HCT116 (cell line): ENCODE data around the gene POU2AF1. TPM values are rescaled to one million over a fixed set of nuclear protein-coding genes. Genes with fewer than 3 reads are reported as not detected.

Experiments used
- ATAC-seq: fragments of 200-7000 bp; cut with Tn5 transposase; 2 replicates; pipeline ENCODE4 v1.9.1; 2020; ENCODE audit warnings: mild to moderate bottlenecking, moderate library complexity
- BruUV-seq: library from RNA; stranded (reverse); fragments of 400-500 nt; replicated peaks from 2 replicates; lab custom pipeline; 2021; lab: Mats Ljungman, UMichigan
- CTCF ChIA-PET: fragments of 300-600 bp; sonication (Branson Sonifier 250); formaldehyde crosslinking; loops from one replicate; lab custom pipeline; 2021; ENCODE audit warnings: antibody characterized with exemption; lab: Charles Lee
- POLR2A ChIA-PET: fragments of 300-600, 350-600 bp; sonication (Branson Sonifier 250); formaldehyde crosslinking; loops from one replicate; lab custom pipeline; 2021; ENCODE audit warnings: antibody characterized with exemption; lab: Charles Lee
- RAD21 ChIA-PET, 2 experiments: fragments of 300-600 bp; sonication (Branson Sonifier 250); formaldehyde crosslinking; loops; one replicate each; lab custom pipeline; 2023; ENCODE audit warnings: low total read pairs in 2 of 2; ENCODE audit not compliant: uncharacterized antibody in 2 of 2, unreplicated experiment in 2 of 2, low non-redundant PET in 1 of 2; lab: Charles Lee
- DNase-seq: peaks from one replicate; pipeline ENCODE4 v3.0.0-alpha.2; 2010; ENCODE audit warnings: low read depth, low spot score
- H2AFZ ChIP-seq: fragments of 200-600 bp; shearing (Covaris generic), sonication (generic); 2 replicates; pipeline ENCODE4 v1.6.1; 2017; ENCODE audit warnings: low read depth, mixed run types, mixed read lengths, antibody characterized with exemption, low read length; ENCODE audit not compliant: poor library complexity, severe bottlenecking
- H3K27ac ChIP-seq: 2 replicates; pipeline ENCODE4 v1.5.1; 2012; ENCODE audit warnings: low read depth, low read length
- H3K27me3 ChIP-seq: fragments of 200-600 bp; sonication (generic); 2 replicates; pipeline ENCODE4 v1.6.1; 2016; ENCODE audit warnings: mixed run types, low read length, mixed read lengths; ENCODE audit not compliant: insufficient read depth
- H3K36me3 ChIP-seq, 2 experiments: fragments of 200-500 bp in 1 of 2; fragments of 200-600 bp in 1 of 2; sonication (Bioruptor generic) in 1 of 2; sonication (generic) in 1 of 2; 2 replicates each; pipeline versions ENCODE4 v1.5.1 to v1.6.1; 2014 to 2016; ENCODE audit warnings: low read length in 2 of 2, inconsistent platforms in 1 of 2, mixed read lengths in 1 of 2, mixed run types in 1 of 2; ENCODE audit not compliant: insufficient read depth in 2 of 2, control insufficient read depth in 1 of 2
- H3K4me1 ChIP-seq, 2 experiments: fragments of 200-600 bp in 1 of 2; sonication (generic) in 1 of 2; 2 replicates each; pipeline versions ENCODE4 v1.5.1 to v1.6.1; 2012 to 2017; ENCODE audit warnings: low read length in 2 of 2, inconsistent platforms in 1 of 2, mild to moderate bottlenecking in 1 of 2, mixed read lengths in 1 of 2, mixed run types in 1 of 2, moderate library complexity in 1 of 2; ENCODE audit not compliant: insufficient read depth in 2 of 2, control insufficient read depth in 1 of 2
- H3K4me2 ChIP-seq: fragments of 200-600 bp; sonication (generic); 2 replicates; pipeline ENCODE4 v1.6.1; 2017; ENCODE audit warnings: mixed run types, low read length, mixed read lengths
- H3K4me3 ChIP-seq, 2 experiments: fragments of 200-600 bp in 1 of 2; sonication (generic) in 1 of 2; replicated peaks in 1 of 2; 2 replicates each; pipeline ENCODE4 v1.5.1; 2011 to 2016; ENCODE audit warnings: low read length in 2 of 2, control low read depth in 1 of 2, low read depth in 1 of 2, mild to moderate bottlenecking in 1 of 2, mixed read lengths in 1 of 2, mixed run types in 1 of 2
- H3K79me2 ChIP-seq: fragments of 200-600 bp; sonication (generic); 2 replicates; pipeline ENCODE4 v1.6.1; 2017; ENCODE audit warnings: mild to moderate bottlenecking, mixed run types, low read length, moderate library complexity, mixed read lengths; ENCODE audit not compliant: insufficient read depth
- H3K9ac ChIP-seq: fragments of 200-600 bp; sonication (generic); 2 replicates; pipeline ENCODE4 v1.6.1; 2016; ENCODE audit warnings: low read length, mixed read lengths
- H3K9me2 ChIP-seq: fragments of 200-600 bp; sonication (generic), shearing (Covaris generic); 2 replicates; pipeline ENCODE4 v1.6.1; 2017; ENCODE audit warnings: mixed run types, mild to moderate bottlenecking, moderate library complexity; ENCODE audit not compliant: insufficient read depth
- H3K9me3 ChIP-seq, 2 experiments: fragments of 200-500 bp in 1 of 2; fragments of 200-600 bp in 1 of 2; sonication (Bioruptor generic) in 1 of 2; sonication (generic) in 1 of 2; 2 replicates each; pipeline ENCODE4 v1.6.1; 2014 to 2017; ENCODE audit warnings: low read length in 2 of 2, mixed read lengths in 2 of 2, inconsistent platforms in 1 of 2, low read depth in 1 of 2, mild to moderate bottlenecking in 1 of 2, mixed run types in 1 of 2, moderate library complexity in 1 of 2; ENCODE audit not compliant: control insufficient read depth in 1 of 2, insufficient read depth in 1 of 2
- H4K20me1 ChIP-seq: fragments of 200-600 bp; sonication (generic), shearing (Covaris generic); 2 replicates; pipeline ENCODE4 v1.6.1; 2017; ENCODE audit warnings: mixed run types, mild to moderate bottlenecking, moderate library complexity; ENCODE audit not compliant: insufficient read depth
- ATF3 ChIP-seq: IDR thresholded peaks from 2 replicates; pipeline ENCODE4 v1.6.1; 2012
- CEBPB ChIP-seq: IDR thresholded peaks from 2 replicates; pipeline ENCODE4 v1.6.1; 2012; ENCODE audit warnings: low read depth
- CTCF ChIP-seq, 3 experiments: fragments of 200-600 bp in 1 of 3; sonication (generic) in 1 of 3; IDR thresholded peaks in 2 of 3; conservative IDR thresholded peaks in 1 of 3; 2 replicates each; pipeline ENCODE4 v1.5.1; 2012 to 2017; ENCODE audit warnings: low read depth in 2 of 3, low read length in 2 of 3, antibody characterized with exemption in 1 of 3, borderline replicate concordance in 1 of 3, control low read depth in 1 of 3, mild to moderate bottlenecking in 1 of 3, mixed read lengths in 1 of 3, mixed run types in 1 of 3, moderate library complexity in 1 of 3; ENCODE audit not compliant: insufficient read depth in 1 of 3
- EGR1 ChIP-seq: IDR thresholded peaks from 2 replicates; pipeline ENCODE4 v1.6.1; 2012; ENCODE audit warnings: low read depth
- ELF1 ChIP-seq: IDR thresholded peaks from 2 replicates; pipeline ENCODE4 v1.6.1; 2012; ENCODE audit warnings: low read depth, borderline replicate concordance
- EZH2 ChIP-seq: fragments of 200-600 bp; sonication (generic); IDR thresholded peaks from 2 replicates; pipeline ENCODE4 v1.6.1; 2017; ENCODE audit warnings: antibody characterized with exemption, mixed run types
- FOSL1 ChIP-seq: IDR thresholded peaks from 2 replicates; pipeline ENCODE4 v1.6.1; 2012; ENCODE audit warnings: low read depth
- MAX ChIP-seq: IDR thresholded peaks from 2 replicates; pipeline ENCODE4 v1.6.1; 2012
- SP1 ChIP-seq: IDR thresholded peaks from 2 replicates; pipeline ENCODE4 v1.6.1; 2012; ENCODE audit warnings: low read depth
- ZBTB33 ChIP-seq: IDR thresholded peaks from 2 replicates; pipeline ENCODE4 v1.6.1; 2011; ENCODE audit warnings: mild to moderate bottlenecking, low read length, moderate library complexity; ENCODE audit not compliant: insufficient replicate concordance; ENCODE audit errors: extremely low read depth
- ZFX ChIP-seq: fragments of 450-650 bp; IDR thresholded peaks from 2 replicates; pipeline ENCODE4 v1.6.1; 2017
- ZNF274 ChIP-seq: fragments of 200-500 bp; sonication (Bioruptor generic); IDR thresholded peaks from 2 replicates; pipeline ENCODE4 v1.6.1; 2014; ENCODE audit warnings: mild to moderate bottlenecking, low read depth, low read length, inconsistent platforms
- intact Hi-C: fragments of 100-400 bp; cut with micrococcal nuclease; formaldehyde crosslinking; loops from 2 replicates; pipeline ENCODE4 v1.10.0; 2022
- total RNA-seq: library from RNA; stranded (reverse); gene quantifications from one replicate; pipeline ENCODE4 v1.2.1, GENCODE V29; 2021; ENCODE audit not compliant: unreplicated experiment

POU2AF1 gene
- total RNA-seq, 1 experiment from 2014 or later, result 0.17 TPM

GRCh38 chr11:111305162-111305802, 73.8 kb downstream of the POU2AF1 start:
- Histone ChIP-seq H3K9me3 (no peaks in the 10 kb centered on the region), H3K27me3 (peaks cover 45% of the 10 kb centered on the region), H3K4me2 (no peak overlapping the region), H3K36me3 (no peaks in the 10 kb centered on the region), H3K27ac (no peak overlapping the region), H3K9ac (no peak overlapping the region), H3K9me2 (no peaks in the 10 kb centered on the region), H3K4me1 (no peaks in the 10 kb centered on the region; a peak in 1 of 4 replicates), H2AFZ (no peak overlapping the region), H3K79me2 (no peaks in the 10 kb centered on the region), H4K20me1 (no peaks in the 10 kb centered on the region), H3K4me3 (no peak overlapping the region)
- ChIA-PET RAD21 (no interaction called here), POLR2A (no interaction called here), CTCF (no interaction called here)
- no peak for TF ChIP-seq MAX
- TF ChIP-seq ZNF274, result no peak
- ATAC-seq, result no peak
- BruUV-seq, result no TSS peak
- DNase-seq, result no peak
- intact Hi-C loops, result no loop called here

GRCh38 chr11:111303461-111303860, 75.6 kb downstream of the POU2AF1 start:
- no peaks in the 10 kb centered on the region; a peak in 1 of 4 replicates for H3K4me1 ChIP-seq
- ChIA-PET CTCF (interaction anchor here (0.8 kb wide), 1 partner anchor 9 kb away, joined by 3 read pairs; no protein-coding TSS in a partner anchor), RAD21 (no interaction called here), POLR2A (no interaction called here)
- H3K27me3 ChIP-seq, result peaks cover 33% of the 10 kb centered on the region
- H3K9ac ChIP-seq, result no peak overlapping the region
- no peaks in the 10 kb centered on the region for H4K20me1 ChIP-seq
- H3K27ac ChIP-seq, result no peak overlapping the region
- DNase-seq (no peak), ATAC-seq (no peak)
- no peak overlapping the region for H3K4me2 ChIP-seq
- no peak overlapping the region for H2AFZ ChIP-seq
- no peak overlapping the region for H3K4me3 ChIP-seq
- no peaks in the 10 kb centered on the region for H3K79me2 ChIP-seq
- no peaks in the 10 kb centered on the region for H3K9me2 ChIP-seq
- intact Hi-C loops, result no loop called here
- H3K36me3 ChIP-seq, result no peaks in the 10 kb centered on the region
- no TSS peak for BruUV-seq
- H3K9me3 ChIP-seq, result no peaks in the 10 kb centered on the region
- TF ChIP-seq CEBPB (no peak), EZH2 (no peak), ELF1 (no peak), ZBTB33 (no peak), ATF3 (no peak), CTCF (IDR thresholded peaks at IDR 0.05 in 2 of 3, conservative IDR thresholded peaks at IDR 0.05 in 1 of 3; ENCODE audit: borderline replicate concordance in 1 of 3, insufficient read depth in 1 of 3, low read depth in 2 of 3, low read length in 2 of 3) (no peak), FOSL1 (no peak), EGR1 (no peak), ZNF274 (no peak), SP1 (no peak), ZFX (no peak)
